Prostate gland (tissue), 2 donors: ENCODE measurements around the gene SUV39H1. TPM values are rescaled to one million over a fixed set of nuclear protein-coding genes. Genes with fewer than 3 reads are reported as not detected.
"Not testable (repeated sequence)": the region's sequence is repeated elsewhere in the genome, so short reads cannot be mapped to it uniquely, and the experiment has no call there.

Experiments
- DNase-seq: peaks from one replicate; pipeline ENCODE4 v3.0.0-alpha.2; 2019; ENCODE audit warnings: low spot score
- H3K27ac ChIP-seq, 2 donors: fragments of 200-600 bp; sonication (generic); 2 replicates each; pipeline ENCODE4 v1.5.1; 2017 to 2019
- H3K27me3 ChIP-seq: fragments of 200-600 bp; sonication (generic); replicated peaks from 2 replicates; pipeline ENCODE4 v1.5.1; 2019; ENCODE audit not compliant: insufficient read depth
- H3K36me3 ChIP-seq, 2 donors: fragments of 200-600 bp; sonication (generic); 1 replicate in 1 of 2; 2 replicates in 1 of 2; pipeline versions ENCODE4 v1.5.1 to v1.8.1; 2017 to 2019
- H3K4me1 ChIP-seq: fragments of 200-600 bp; sonication (generic); replicated peaks from 2 replicates; pipeline ENCODE4 v1.5.1; 2019
- H3K4me3 ChIP-seq, 2 donors: fragments of 200-600 bp; sonication (generic); 2 replicates each; pipeline ENCODE4 v1.5.1; 2017 to 2019
- H3K9me3 ChIP-seq: fragments of 200-600 bp; sonication (generic); 2 replicates; pipeline ENCODE4 v1.5.1; 2017
- POLR2A ChIP-seq: fragments of 450-650 bp; IDR thresholded peaks from one replicate; pipeline ENCODE4 v1.6.1; 2016; ENCODE audit warnings: antibody characterized with exemption, mild to moderate bottlenecking
- POLR2AphosphoS5 ChIP-seq: sonication (generic); formaldehyde crosslinking; IDR thresholded peaks from one replicate; pipeline ENCODE4 v1.6.1; 2017; ENCODE audit warnings: antibody characterized with exemption
- WGBS: methylation state at CpG from one replicate; pipeline ENCODE4 v1.1.5; 2018; 5-methylcytosine and 5-hydroxymethylcytosine counted together
- intact Hi-C: fragments of 100-400 bp; cut with DNase I; formaldehyde crosslinking; loops from one replicate; pipeline ENCODE4 v1.14.2; 2022
- total RNA-seq, 2 donors: library from RNA; depleted of rRNA; stranded (reverse); fragments of >200 nt; gene quantifications; one replicate each; pipeline ENCODE4 v1.1.0, GENCODE V29; 2016
- TF ChIP-seq, protein P1 (sequence below), 4 experiments: fragments of 200-600 bp in 2 of 4; fragments of 450-650 bp in 2 of 4; sonication (generic) in 2 of 4; IDR thresholded peaks; 1 replicate in 3 of 4; 2 replicates in 1 of 4; pipeline ENCODE4 v1.5.1; 2016 to 2019; ENCODE audit warnings: antibody characterized with exemption in 4 of 4, mild to moderate bottlenecking in 2 of 4, moderate library complexity in 2 of 4

The SUV39H1 gene
- total RNA-seq, 2 donors from 2014 or later = 7.4 to 9.1 TPM

DNA sequence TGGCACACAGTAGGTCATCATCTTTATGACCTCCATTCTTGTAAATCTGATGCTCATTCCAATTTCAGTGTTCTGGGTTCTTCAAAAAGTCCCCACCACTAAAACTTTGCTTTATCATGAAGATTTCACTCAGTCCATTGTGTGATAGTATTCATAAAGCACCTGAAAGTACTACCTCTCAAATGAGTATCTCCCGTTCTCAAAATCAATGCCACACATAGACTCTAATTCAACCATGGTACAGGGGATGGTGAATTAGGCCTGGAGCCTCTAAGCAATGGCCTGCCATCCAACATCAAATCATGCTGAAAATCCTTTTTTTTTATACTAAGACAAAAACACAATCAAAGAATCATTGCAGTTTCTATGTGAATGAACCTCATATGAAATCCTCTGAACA, 32.4 kb upstream of the SUV39H1 start:
- H3K9me3 ChIP-seq = no peaks in the 10 kb centered on the region
- DNase-seq = no peak
- no peaks in the 10 kb centered on the region for H3K27me3 ChIP-seq
- intact Hi-C loops = no loop called here
- TF ChIP-seq, protein P1, sequence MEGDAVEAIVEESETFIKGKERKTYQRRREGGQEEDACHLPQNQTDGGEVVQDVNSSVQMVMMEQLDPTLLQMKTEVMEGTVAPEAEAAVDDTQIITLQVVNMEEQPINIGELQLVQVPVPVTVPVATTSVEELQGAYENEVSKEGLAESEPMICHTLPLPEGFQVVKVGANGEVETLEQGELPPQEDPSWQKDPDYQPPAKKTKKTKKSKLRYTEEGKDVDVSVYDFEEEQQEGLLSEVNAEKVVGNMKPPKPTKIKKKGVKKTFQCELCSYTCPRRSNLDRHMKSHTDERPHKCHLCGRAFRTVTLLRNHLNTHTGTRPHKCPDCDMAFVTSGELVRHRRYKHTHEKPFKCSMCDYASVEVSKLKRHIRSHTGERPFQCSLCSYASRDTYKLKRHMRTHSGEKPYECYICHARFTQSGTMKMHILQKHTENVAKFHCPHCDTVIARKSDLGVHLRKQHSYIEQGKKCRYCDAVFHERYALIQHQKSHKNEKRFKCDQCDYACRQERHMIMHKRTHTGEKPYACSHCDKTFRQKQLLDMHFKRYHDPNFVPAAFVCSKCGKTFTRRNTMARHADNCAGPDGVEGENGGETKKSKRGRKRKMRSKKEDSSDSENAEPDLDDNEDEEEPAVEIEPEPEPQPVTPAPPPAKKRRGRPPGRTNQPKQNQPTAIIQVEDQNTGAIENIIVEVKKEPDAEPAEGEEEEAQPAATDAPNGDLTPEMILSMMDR (IDR thresholded peaks at IDR 0.05) = no peak
- no peak for TF ChIP-seq POLR2AphosphoS5
- no peak for TF ChIP-seq POLR2A
- H3K4me3 ChIP-seq = no peak overlapping the region
- H3K4me1 ChIP-seq = no peaks in the 10 kb centered on the region
- no peak overlapping the region for H3K27ac ChIP-seq
- WGBS = 64% methylated on average over 1 of the region's 1 CpG
- H3K36me3 ChIP-seq = no peaks in the 10 kb centered on the region

DNA sequence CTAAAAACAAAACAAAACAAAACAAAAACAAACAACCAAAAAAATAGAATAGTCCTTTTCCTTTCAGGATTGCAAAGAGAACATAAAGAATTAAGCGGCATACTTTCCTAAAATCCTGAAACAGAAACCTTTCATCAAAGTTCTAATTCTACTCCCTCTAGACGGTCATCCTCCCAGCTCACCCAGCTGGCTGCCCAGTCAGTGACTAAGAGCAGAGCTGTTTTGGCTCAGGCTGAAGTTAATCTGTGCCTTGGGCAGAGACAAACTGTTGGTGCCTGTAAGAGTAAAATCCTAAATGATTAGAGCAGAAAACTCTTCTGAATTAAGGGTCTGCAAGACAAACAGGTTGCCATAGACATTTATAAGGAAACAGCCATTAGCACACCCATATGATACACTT, 30.5 kb upstream of the SUV39H1 start:
- Histone ChIP-seq H3K4me1 (no peaks in the 10 kb centered on the region), H3K4me3 (no peak overlapping the region), H3K36me3 (no peaks in the 10 kb centered on the region), H3K27ac (no peak overlapping the region), H3K27me3 (no peaks in the 10 kb centered on the region), H3K9me3 (no peaks in the 10 kb centered on the region)
- intact Hi-C loops = no loop called here
- no peak for TF ChIP-seq POLR2AphosphoS5
- TF ChIP-seq, protein P1 (IDR thresholded peaks at IDR 0.05) = no peak
- DNase-seq = no peak
- 66% methylated on average over 2 of the region's 2 CpGs for WGBS

DNA sequence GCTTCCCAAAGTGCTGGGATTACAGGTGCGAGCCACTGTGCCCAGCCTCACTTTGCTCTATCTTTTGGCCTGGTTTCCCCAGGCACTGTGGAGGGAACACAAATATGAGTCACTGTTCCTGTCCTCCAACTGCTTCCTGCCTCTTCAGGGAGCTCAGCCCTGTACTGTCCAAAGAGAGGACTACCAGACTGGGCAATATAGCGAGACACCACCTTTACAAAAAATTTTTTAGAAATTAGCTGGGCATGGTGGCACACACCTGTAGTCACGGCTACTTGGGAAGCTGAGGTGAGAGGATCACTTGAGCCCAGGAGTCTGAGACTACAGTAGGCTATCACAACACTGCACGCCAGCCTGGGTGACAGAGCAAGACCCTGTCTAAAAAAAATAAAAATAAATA, 29.9 kb upstream of the SUV39H1 start:
- no peak for TF ChIP-seq POLR2AphosphoS5
- TF ChIP-seq POLR2A = no peak
- TF ChIP-seq, protein P1 (IDR thresholded peaks at IDR 0.05) = no peak
- no peak for DNase-seq
- 91% methylated on average over 4 of the region's 4 CpGs for WGBS
- intact Hi-C loops = no loop called here
- H3K27ac ChIP-seq = no peak overlapping the region
- no peaks in the 10 kb centered on the region for H3K9me3 ChIP-seq
- H3K27me3 ChIP-seq = no peaks in the 10 kb centered on the region
- no peaks in the 10 kb centered on the region for H3K4me1 ChIP-seq
- H3K4me3 ChIP-seq = no peak overlapping the region
- H3K36me3 ChIP-seq = no peaks in the 10 kb centered on the region

DNA sequence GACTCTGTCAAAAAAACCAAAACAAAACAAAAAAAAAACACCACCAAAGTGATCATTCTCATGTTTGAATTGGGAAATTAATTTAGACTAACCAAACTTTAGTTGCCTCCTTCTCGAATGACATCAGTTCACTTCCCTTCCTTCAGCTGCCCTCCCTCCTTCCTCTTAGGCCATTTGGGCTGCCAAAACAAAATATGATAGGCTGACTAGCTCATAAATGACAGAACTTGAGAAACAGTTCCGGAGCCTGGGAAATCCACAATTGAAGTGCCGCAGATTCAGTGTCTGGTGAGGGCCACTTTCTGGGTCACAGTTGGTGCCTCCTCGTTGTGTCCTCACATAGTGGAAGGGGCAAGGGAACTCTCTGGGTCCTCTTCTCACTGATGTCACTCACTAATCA, 29.0 kb upstream of the SUV39H1 start:
- DNase-seq = no peak
- H3K4me3 ChIP-seq = no peak overlapping the region
- H3K9me3 ChIP-seq = no peaks in the 10 kb centered on the region
- H3K27me3 ChIP-seq = no peaks in the 10 kb centered on the region
- WGBS = 55% methylated on average over 3 of the region's 4 CpGs
- intact Hi-C loops = no loop called here
- H3K4me1 ChIP-seq = no peaks in the 10 kb centered on the region
- no peak overlapping the region for H3K27ac ChIP-seq
- H3K36me3 ChIP-seq = no peaks in the 10 kb centered on the region
- TF ChIP-seq POLR2AphosphoS5 = no peak

DNA sequence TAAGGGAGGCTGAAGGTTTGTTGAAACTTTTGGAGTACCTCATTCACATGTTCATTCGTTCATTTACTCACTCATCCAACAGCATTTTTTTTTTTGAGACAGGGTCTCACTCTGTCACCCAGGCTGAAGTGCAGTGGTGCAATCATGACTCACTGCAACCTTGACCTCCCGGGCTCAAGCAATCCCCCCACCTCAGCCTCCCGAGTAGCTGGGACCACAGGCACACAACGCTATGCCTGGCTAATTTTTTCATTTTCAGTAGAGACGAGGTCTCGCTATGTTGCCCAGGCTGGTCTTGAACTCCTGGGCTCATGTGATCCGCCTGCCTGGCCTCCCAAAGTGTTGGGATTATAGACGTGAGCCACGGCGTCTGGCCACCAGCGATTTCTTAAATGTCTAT, 28.3 kb upstream of the SUV39H1 start:
- H3K9me3 ChIP-seq, H3K4me1 ChIP-seq, DNase-seq, intact Hi-C loops, H3K27me3 ChIP-seq, H3K36me3 ChIP-seq, H3K27ac ChIP-seq, H3K4me3 ChIP-seq: not testable (repeated sequence)
- WGBS = 91% methylated on average over 11 of the region's 11 CpGs

DNA sequence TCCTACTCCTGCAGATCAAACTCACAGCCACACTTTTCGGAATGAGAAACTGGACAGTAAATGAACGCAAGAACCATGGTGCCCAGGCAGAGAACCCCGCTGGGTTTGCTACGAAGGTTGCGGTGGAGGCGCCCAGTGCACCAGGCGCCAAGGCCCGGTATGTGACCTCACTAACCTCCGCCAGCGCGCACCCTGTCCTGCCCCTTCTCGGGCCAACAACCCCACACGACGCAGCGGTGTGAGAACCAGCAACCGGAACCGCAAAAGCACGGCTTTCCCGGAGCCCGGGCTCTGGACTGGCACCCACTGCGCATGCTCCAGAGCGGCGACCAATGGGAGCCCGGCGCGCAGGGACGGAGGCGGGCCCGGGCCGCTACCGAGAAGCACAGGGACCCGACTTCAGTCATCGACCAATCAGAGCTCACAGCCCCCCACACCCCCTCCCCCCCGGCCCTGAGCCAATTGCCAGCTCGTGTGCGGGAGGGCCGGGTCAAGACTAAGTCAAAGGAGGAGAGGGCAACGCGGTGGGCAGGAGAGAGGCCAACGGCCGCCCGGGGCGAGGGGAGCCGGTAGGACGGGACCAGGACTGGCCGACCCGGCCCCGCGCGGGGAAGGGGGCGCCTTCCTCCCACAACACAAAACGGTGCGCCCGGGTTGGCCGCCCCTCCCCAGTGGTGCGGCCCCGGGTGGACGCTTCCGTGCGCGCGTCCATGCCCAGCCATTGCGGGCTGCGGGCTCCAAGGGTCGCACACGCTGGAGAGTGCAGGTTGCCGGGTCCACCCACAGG, 20.2 kb upstream of the SUV39H1 start:
- TF ChIP-seq, protein P1 (IDR thresholded peaks at IDR 0.05) = peak in 1 of 4 experiments; percentile 5
- TF ChIP-seq POLR2AphosphoS5 (peak; percentile 75), POLR2A (peak; percentile 52)
- no peaks in the 10 kb centered on the region for H3K27me3 ChIP-seq
- no peaks in the 10 kb centered on the region for H3K36me3 ChIP-seq
- peak overlapping the region; percentile 75 to 80 for H3K27ac ChIP-seq
- peak overlapping the region; percentile 51 to 59 for H3K4me3 ChIP-seq
- WGBS = 0% methylated on average over 7 of the region's 67 CpGs
- DNase-seq = peak; percentile 80
- no peaks in the 10 kb centered on the region for H3K9me3 ChIP-seq
- intact Hi-C loops = no loop called here
- no peaks in the 10 kb centered on the region for H3K4me1 ChIP-seq
